HL-60 (cell line): ENCODE data around the gene AFF3.

ENCODE experiments used
- DNase-seq, 2 experiments: peaks; one replicate each; pipeline ENCODE4 v3.0.0-alpha.2; 2010 to 2020; ENCODE audit warnings: low read depth in 1 of 2, low spot score in 1 of 2
- H3K27ac ChIP-seq: fragments of 250-450 bp; sonication (Bioruptor Pico); replicated peaks from 2 replicates; pipeline ENCODE4 v1.5.1; 2020; ENCODE audit warnings: mild to moderate bottlenecking, moderate library complexity
- H3K27me3 ChIP-seq: fragments of 250-450 bp; sonication (Bioruptor Pico); 2 replicates; pipeline ENCODE4 v1.5.1; 2021; ENCODE audit warnings: mild to moderate bottlenecking, moderate library complexity; ENCODE audit not compliant: insufficient read depth, poor library complexity, severe bottlenecking
- H3K4me3 ChIP-seq: replicated peaks from 2 replicates; pipeline ENCODE4 v1.5.1; 2011; ENCODE audit warnings: mild to moderate bottlenecking, control low read depth, low read length; ENCODE audit not compliant: insufficient read depth
- CTCF ChIP-seq: IDR thresholded peaks from one replicate; pipeline ENCODE4 v1.5.1; 2011; ENCODE audit warnings: low read length, control low read depth, inconsistent platforms; ENCODE audit not compliant: insufficient read depth
- GABPA ChIP-seq: IDR thresholded peaks from 2 replicates; pipeline ENCODE4 v1.6.1; 2012; ENCODE audit warnings: low read depth
- POLR2AphosphoS5 ChIP-seq: IDR thresholded peaks from 2 replicates; pipeline ENCODE4 v1.6.1; 2012; ENCODE audit warnings: low read depth
- REST ChIP-seq: IDR thresholded peaks from 2 replicates; pipeline ENCODE4 v1.6.1; 2012; ENCODE audit warnings: low read depth; ENCODE audit not compliant: insufficient replicate concordance
- SPI1 ChIP-seq: IDR thresholded peaks from 2 replicates; pipeline ENCODE4 v1.6.1; 2012; ENCODE audit warnings: low read depth, mild to moderate bottlenecking, borderline replicate concordance

The AFF3 gene

GRCh38 chr2:100034431-100034830 lies 108.0 kb downstream of the AFF3 start:
- Histone ChIP-seq H3K4me3 (no peak overlapping the region), H3K27ac (no peak overlapping the region), H3K27me3 (no peaks in the 10 kb centered on the region)
- no peak for DNase-seq
- TF ChIP-seq REST (no peak), POLR2AphosphoS5 (no peak), GABPA (no peak), SPI1 (no peak), CTCF (no peak)

- no peak for DNase-seq
- Histone ChIP-seq H3K4me3 (no peak overlapping the region), H3K27me3 (no peaks in the 10 kb centered on the region), H3K27ac (no peak overlapping the region)
- TF ChIP-seq GABPA, result no peak
- no peak for TF ChIP-seq REST
- no peak for TF ChIP-seq POLR2AphosphoS5
- no peak for TF ChIP-seq SPI1
- no peak for TF ChIP-seq CTCF
Measured at GRCh38 chr2:100033976-100034375, 108.4 kb downstream of the AFF3 start.

- DNase-seq, result no peak
- H3K4me3 ChIP-seq, result no peak overlapping the region
- no peaks in the 10 kb centered on the region for H3K27me3 ChIP-seq
- TF ChIP-seq GABPA (no peak), CTCF (no peak), SPI1 (no peak), POLR2AphosphoS5 (no peak), REST (no peak)
- no peak overlapping the region for H3K27ac ChIP-seq
Measured at GRCh38 chr2:100031604-100032003, 110.8 kb downstream of the AFF3 start.
